COR-L47 (cell line): ENCODE data around the gene COG5.
A peak's percentile ranks its signal among the peaks of the same experiment; 100 is the strongest.
"Not testable (repeated sequence)": the region's sequence is repeated elsewhere in the genome, so short reads cannot be mapped to it uniquely, and the experiment has no call there.

ENCODE experiments used
- DNase-seq: peaks from one replicate; lab custom pipeline; 2025; lab: John Stamatoyannopoulos, UW

COG5 gene

DNA sequence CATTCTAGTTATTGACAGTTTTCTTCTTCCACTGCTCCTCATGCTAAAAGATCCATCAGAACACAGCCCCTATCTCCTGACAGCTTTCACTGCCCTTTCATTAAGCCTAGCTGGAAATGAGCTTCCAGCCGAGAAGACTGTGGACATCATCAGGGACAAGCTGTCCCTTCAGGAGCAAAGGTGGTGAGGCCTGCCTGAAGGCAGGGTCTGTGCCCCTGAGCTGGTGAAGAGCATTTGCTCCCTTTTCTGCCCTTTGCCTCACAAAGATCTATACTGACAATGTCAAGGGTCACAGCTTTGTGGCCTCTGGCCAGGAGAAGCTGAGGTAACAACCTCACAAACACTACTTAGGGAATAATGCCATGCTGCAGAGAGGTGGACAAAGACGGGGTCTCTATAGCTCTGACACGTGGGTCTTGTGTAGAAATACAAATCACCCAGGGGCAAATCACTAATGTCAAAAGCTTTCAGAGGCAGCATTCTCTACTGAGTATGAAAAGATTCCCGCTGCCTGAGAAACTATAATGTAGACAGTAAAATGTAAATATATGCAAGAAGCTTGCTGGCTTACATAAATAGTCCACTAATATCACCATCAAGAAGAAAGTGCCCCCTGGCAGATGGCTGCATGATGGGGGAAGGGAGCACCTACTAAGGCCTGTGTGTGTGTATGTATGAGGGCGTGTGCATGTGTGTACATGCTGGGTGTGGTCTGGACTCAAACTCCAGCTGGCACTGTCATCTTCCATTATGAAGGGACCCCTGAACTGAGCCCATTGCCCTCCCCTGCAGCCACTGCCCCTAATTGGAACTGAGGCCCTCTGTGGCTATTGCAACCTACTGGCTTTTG, 339.1 kb downstream of the COG5 start:
- DNase-seq = no peak

DNA sequence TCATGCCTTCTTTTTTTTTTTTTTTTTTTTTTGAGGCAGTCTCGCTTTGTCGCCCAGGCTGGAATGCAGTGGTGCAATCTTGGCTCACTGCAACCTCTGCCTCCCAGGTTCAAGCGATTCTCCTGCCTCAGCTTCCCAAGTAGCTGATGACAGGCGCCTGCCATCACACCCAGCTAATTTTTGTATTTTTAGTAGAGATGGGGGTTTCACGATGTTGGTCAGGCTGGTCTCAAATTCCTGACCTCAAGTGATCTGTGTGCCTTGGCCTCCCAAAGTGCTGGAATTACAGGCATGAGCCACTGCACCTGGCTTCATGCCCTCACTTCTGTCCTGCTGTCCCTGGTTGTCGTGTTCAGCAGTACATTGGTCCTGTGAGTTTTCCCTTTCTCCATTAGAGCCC, 342.9 kb downstream of the COG5 start:
- DNase-seq = not testable (repeated sequence)

DNA sequence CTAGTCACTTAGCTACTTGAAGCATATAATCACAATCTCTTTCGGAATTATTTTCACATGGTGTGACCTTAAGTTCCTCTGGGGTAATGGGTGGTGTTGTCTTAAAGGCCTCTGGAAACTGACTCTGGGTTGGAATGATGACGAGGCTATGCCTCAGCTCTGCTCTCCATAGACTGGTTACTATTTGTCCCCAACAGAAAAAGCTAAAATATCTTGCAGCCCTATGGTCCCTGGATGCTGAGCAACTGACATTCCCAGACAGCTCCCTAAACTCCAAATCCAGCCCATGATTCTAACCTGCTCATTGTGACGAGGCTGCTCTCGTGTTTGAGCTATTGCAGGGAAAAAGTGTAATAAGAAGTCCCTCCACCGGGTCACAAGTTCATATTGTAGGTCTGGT, 343.4 kb downstream of the COG5 start:
- no peak for DNase-seq

DNA sequence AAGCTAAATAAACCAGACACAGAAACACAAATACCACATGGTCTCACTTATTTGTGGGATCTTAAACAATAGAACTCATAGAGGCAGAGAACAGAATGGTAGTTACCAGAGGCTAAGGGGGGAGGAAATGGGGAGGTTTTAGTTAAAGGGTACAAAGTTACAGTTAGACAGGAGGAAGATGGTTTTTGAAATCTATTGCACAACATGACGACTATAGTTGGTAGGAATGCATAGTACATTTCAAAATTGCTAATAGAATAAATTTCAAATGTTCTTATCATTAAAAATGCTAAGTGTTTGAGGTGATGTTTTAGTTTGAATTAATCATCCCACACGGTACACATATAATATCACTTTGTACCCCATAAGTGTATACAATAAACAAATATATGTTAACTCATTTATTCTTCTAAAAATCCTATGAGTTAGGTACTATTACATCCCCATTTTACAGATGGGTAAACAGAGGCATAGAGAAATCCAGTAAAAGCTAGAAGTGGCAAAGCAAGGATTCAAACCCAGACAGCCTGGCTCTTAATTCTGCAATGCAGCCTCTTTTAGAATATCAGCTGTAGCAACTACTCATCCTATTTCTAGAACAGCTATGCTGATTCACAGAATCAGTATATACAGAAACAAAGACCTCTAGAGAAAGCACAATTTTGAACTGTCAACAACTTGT, 344.0 kb downstream of the COG5 start:
- no peak for DNase-seq

DNA sequence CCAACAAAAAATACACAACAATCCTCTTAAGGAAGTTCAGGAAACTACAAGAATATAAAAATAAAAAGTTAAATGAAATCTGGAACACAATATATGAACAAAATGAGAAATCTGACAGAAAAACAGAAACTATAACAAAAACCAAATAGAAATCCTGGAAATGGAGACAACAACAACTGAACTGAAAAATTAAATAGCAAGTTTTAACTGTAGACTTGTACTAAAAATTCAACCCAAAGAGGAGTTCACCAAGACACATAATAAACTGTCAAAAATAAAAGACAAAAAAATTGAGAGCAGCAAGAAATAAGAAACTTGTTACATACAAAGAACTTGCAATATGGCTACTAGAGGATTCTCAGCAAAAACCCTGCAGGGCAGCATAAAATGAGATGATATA, 349.8 kb downstream of the COG5 start:
- no peak for DNase-seq

DNA sequence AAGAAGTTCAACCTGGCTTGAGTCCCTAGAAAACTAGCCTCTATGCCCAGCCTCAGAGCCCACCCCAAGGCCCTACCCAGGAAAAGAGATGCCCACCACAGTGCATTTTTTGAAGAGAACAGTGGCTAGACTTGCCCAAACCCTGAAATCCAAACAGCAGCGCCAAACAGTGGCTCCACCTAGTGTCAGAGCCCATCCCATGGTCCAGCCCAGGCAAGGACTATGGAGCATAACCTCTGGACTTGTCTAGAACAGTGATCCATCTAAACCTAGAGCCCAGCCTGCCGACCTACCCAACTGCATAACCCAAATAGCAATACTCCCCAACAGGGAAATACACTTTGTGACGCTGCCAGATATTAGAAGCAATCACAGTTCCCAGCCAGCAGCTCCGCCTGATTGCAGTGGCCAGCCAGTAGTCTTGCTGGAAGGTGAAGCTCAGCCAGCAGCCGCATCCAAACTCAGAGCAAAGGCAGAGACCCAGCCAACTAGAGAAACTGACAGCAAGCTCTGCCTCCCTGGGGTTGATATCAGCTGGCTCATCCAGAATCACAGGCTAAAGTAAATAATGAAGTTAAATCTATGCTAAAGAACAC, 350.4 kb downstream of the COG5 start:
- no peak for DNase-seq

DNA sequence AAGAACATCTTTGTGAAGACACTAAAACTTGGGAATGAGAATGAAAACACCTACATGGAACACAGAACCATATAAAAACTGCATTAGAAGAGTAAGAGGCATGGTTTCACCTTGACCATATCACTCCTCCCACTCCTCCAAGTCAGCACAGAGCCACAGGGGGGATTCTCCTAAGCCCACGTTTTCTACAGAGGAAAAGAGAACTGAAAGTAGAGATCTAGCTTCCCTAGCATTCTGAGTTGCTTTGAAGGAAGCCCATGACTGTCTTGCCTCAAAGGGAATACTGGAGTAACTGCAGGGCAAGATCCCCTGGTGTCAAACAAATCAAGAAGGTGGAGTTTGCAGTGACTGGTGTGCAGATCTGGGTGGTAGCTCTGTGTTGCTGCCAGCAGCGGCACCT, 351.0 kb downstream of the COG5 start:
- no peak for DNase-seq

DNA sequence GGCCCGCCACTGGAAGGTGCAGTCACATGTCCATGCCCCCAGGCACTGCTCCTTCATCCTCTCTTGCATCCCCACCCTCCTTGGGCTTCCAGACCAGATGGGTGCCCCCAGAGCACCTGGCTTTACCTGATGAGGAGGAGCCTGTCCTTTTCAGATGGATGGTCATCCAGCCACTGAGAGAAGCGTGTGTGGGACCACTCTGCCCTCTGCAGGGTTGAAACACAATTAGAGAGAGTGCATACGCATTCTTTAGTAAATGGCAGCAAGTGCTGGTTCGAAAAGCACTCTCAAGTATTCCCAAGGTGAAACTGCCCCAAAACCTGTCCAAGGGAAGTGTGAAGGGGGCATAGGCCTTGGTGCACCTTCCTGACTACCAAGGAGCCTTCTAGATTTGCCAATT, 353.3 kb downstream of the COG5 start:
- no peak for DNase-seq

DNA sequence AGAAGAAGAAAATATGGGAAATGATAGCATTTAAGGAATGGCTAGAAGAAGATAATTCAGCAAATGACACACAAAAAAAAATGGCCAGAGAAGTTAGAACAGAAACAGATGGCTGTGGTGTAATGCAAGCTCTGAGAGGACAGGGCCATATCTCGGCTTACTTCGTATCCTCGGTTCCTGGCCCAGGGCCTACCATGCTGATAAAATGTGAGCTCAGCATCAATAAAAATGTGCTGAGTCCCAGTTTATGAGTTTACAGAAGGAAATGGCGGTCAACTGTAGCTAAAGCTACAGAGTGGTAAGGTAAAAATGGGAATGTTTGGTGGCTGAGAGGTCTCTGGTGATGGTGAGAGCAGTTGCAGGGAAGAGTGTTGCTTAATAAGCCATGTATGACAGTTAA, 354.2 kb downstream of the COG5 start:
- DNase-seq = no peak

DNA sequence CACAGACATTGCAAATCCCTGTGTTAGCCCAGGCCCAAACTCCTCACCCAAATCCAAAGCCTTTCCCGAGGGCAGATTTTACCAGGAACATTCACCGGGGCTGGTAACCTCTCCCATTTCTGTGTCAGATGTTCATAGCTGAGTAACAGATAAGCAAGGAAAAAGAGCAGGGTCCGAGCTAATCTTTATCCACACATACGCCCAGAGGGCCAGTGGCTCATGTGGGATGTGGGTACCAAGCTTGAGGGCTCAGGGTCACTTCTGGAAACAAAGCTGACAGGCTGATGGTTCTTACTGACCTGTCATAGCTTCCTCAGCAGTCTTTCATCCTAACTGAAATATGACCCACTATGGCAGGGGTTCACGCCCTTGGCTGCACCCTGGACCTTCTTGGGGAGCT, 355.2 kb downstream of the COG5 start:
- DNase-seq = no peak

DNA sequence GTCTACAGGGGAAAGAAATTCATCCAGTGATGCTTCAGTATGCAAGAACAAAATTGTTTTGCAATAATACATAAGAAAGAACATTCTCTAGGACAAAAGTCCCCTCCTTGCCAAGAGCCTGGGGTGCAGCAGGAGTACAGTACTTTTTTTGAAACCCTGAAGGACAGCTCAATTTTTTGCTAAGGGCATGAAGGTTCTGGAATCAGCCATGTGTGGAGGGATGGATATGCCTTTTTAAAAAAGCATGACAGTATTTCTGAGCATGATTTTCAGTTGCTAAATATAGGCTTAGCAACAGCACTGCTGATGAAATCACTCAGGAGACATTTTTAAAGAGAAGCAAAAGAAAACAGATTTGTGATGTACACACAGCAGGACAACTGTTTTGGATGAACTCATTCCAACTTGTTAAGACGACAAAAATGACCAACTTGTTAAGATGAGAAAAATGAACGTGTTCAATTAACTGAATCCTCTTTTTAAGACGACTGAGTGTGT, 355.6 kb downstream of the COG5 start:
- no peak for DNase-seq

DNA sequence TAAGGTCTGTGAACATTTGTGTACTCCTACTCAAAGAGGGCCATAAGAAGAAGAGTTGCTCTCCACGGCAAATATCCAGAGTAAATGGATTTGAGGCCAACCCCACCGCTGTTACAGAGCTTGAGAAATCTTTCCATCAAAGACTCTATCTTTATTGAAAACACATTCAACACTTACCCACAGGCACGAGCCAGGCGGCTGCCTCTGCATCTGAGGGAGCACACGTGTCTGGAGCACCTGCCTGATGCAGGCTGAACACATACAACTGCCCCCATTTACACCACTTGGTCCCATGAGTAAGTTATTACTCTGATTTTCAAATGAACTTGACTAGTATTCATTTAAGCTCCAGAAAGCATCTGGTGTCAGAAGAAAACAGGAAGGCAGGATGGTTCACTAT, 356.3 kb downstream of the COG5 start:
- DNase-seq = no peak

DNA sequence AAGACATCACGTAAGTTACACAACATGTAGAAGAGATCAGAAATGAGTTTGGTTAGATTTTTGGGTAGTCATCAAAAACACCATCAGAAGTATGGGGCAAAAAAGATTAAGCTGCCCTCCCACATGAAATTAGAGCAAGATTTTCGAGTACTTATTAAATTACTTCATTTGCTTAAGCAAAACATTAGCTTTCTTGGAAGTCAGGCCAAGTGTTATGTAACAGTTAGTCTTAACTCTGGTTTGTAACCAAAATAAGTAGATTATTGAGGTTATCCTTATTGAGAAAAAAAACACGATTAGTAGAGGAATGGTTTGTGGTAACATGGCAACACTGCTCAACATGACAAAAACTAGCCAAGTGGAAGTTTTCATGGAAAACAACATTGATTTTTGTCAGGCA, 357.0 kb downstream of the COG5 start:
- no peak for DNase-seq

DNA sequence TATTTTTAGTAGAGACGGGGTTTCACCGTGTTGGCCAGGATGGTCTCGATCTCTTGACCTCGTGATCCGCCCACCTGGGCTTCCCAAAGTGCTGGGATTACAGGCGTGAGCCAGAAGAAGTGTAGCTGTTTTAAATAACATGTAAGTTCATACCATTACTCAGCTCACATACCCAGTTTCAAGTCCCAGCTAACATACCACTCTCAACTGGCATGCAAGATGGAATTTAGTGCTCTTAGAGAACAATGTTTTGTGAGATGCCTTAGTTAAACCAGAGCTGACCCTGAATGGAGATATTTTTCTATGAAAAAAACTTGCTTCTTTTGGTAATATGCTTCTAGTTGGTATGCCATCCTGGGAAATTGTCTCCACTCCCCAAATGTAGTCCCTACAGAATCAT, 357.6 kb downstream of the COG5 start:
- DNase-seq = no peak

DNA sequence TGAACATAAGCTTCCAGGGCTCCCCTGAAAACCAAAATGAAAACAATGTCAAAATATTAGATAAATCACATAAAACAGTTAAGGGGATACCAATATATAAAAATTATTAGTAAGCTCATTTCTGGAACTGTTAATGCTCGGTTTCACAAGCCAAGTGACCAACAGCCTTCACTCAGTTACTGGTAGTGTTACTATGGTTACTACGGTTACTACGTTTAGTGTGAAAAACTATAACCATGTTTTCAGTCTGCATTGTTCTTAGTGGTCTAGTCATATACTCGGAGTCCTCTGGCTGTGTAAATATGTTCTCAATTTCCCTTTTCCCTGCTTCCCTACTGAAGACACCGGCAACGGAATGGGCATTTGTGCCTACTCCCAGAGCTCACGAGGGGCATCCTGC, 360.1 kb downstream of the COG5 start:
- DNase-seq = no peak

DNA sequence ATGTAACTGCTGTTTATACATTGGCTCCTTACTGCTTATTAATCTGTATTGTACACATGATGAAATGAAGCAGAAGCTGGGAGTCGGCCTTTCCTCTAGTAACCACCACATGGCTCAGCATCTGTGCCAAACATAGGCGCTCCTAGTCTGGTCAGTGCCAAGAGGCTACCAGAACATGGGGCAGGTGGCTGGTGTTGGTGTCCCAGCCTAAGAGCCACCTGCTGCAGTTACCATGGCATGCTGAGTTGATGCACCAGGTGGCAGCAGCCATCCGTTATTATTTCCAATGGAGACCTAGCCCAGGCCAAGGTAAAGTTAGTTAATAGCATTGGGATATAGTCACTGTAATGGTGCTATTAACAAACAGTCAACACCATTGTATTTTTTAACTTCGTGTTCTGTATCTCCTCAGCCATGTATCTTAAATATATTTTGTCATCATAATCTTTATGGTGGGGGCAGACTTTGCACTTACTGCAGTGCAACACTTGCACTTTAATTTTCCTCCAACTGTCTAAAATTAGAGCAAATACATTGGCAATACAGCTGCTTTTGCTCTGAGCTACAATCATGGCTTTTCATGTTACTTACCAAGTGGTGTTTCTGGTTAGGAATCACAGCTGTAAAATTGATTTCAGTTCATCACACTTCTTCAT, 361.8 kb downstream of the COG5 start:
- DNase-seq = peak; percentile 61

DNA sequence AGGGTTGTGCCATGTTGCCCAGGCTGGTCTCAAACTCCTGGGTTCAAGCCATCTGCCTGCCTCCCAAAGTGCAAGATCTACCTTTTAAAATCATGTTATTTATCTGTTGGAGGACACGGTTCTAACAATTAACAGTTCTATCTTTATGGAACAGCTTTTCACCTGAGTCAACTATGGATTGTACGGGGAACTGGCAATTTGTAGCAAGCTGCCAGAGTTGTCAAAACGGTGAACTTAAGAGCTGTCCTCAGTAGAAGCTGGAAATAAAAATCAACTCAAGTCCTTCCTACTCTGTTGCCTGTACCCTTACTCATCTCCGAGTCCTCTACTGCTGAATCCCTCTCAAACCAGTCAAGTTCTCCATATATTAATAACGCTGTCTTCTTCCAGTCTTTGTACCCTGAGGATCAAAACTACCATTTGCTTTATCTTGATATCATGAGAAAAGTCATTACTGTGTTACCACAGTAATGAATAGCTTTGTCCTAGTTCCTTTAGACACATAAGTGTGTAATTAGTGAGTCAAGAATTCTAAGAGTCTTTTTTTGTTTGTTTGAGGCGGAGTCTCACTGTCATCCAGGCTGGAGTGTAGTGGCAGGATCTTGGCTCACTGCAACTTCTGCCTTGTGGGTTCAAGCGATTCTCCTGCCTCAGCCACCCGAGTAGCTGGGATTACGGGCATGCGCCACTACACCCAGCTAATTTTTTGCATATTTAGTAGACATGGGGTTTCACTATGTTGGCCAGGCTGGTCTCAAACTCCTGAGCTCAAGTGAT, 366.7 kb downstream of the COG5 start:
- no peak for DNase-seq

DNA sequence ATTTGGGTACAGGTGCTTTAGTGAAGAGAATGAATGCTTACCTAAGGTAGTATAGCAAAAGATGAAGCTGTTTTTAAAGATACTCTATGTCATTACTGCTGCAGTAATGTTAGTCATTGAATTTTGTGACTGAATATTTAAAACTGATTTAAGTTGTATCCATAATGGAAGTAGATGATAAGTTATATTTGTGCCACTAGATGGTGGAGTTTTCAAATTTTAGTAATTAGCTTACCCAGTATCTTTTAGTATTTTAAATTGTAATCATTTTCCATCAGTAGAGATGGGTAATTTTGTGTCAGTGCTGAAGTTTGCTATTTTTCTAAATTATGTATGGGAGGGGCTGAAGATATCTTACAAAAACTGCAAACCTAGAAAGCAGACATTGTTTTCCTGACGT, 369.7 kb downstream of the COG5 start:
- no peak for DNase-seq

DNA sequence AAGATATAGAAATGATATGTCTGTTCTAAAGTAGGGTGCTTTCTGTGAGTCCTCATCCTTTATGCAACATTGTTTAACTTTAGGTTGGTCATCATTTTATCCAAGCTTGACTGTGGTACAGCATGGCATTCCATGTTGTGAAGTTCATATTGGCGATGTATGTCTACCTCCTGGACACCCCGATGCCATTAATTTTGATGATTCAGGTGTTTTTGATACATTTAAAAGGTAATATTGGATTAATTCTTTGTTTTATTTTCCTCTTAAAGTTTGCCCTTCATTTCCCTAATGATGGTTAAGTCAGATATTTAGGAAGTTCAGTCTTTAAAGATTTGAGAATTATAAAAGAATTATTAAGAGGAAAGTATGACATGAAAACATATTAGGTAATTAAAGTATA, 373.6 kb downstream of the COG5 start:
- DNase-seq = no peak

DNA sequence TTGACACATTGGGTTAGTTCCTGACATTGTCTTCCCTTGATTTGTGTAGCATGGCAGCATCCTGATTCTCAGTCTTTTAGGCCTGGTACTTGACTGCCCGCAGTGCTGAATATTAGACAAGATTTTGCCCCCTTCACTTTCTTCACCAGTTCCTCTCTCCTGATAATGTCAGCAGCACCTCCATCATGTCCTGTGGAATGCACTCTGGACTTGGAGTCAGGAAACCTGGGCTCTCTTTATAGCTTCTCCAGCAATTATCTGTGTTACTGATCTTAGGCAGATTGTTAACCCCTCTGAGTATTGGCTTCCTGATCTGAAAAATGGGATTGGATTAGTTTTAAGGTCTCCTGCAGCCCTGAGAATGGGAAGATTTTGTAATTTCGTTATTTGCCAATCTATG, 375.9 kb downstream of the COG5 start:
- DNase-seq = no peak

DNA sequence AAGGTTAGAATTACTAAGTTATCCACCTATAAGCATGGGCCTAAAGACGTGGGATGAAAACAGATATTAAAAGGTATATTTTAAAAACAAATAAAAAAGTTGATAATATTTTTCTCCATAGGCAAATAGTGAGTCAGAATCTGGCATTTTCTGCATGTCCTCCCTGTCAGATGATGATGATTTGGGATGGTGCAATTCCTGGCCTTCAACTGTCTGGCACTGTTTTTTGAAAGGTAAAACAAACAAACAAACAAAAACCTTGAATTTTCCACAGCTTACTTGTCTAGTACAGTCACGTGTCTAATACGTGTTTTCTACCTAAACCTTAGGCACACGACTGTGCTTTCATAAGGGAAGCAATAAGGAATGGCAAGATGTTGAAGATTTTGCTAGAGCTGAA, 377.5 kb downstream of the COG5 start:
- DNase-seq = no peak

DNA sequence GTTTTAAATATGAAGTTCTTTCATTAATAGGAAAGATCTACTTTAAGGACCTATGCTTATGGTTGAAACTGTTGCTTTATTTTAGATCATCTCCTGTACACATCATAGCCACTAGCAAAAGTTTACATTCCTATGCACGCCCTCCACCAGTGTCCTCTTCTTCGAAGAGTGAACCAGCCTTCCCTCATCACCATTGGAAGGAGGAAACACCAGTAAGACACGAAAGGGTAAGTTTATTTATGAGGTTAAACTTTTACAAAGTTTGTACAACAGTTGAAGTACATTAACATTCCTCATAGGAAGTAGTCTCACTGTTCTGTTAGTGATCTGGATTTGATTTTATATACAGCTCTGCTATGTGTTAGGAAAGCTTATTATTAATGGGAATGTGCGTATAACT, 378.0 kb downstream of the COG5 start:
- no peak for DNase-seq
